ENCODE measurements around the gene AP2A2. TPM values are rescaled to one million over a fixed set of nuclear protein-coding genes. Genes with fewer than 3 reads are reported as not detected.

The AP2A2 gene
- total RNA-seq, 2 donors from 2014 or later: 51.6 to 75.1 TPM

- H3K27me3 Mint-ChIP-seq: no peaks in the 10 kb centered on the region
- no peak for DNase-seq (ENCODE audit: low spot score)
- no peak overlapping the region for H3K27ac Mint-ChIP-seq
- no peak for ATAC-seq
- no peaks in the 10 kb centered on the region for H3K36me3 Mint-ChIP-seq
- H3K4me1 Mint-ChIP-seq (ENCODE audit: low read depth in 2 of 2): peaks cover 14 to 21% of the 10 kb centered on the region in 2 donors
- no peak overlapping the region for H3K4me3 Mint-ChIP-seq
- no peaks in the 10 kb centered on the region for H3K9me3 Mint-ChIP-seq
Measured at GRCh38 chr11:1000357-1001278, 74.9 kb downstream of the AP2A2 start.

GRCh38 chr11:1001617-1002405, 76.1 kb downstream of the AP2A2 start:
- no peak overlapping the region for H3K4me3 Mint-ChIP-seq

DNA sequence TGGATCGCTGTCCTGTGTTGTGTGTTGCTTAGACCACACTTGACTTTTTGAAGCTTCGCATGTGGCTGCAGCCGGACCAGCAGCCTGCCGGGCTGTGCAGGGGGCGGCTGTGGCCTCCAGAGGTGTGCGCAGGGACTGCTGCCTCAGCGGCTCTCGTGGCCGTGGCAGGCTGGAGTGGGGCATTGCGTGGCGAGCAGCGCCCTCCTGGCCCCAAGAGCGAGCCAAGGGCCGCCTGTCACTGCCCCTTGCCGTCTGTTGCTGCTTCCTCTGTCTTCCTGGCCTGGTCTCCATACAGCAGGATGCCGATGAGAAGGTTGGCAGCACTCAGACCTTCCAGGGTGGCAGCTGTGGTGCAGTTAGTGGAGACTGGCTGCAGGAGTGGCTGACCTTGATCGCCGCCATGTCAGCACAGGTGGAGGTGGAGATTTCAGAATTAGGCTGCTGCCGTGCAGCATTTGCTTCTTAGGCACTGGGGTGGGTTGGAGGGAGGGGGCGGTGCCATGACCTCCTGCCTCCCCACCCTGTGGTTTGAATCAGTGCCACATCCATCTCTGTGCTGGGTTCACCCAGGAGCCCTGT, 76.8 kb downstream of the AP2A2 start:
- H3K27me3 Mint-ChIP-seq: no peaks in the 10 kb centered on the region
- no peak overlapping the region for H3K4me3 Mint-ChIP-seq
- no peaks in the 10 kb centered on the region for H3K9me3 Mint-ChIP-seq
- no peak for DNase-seq (ENCODE audit: low spot score)
- H3K36me3 Mint-ChIP-seq: no peaks in the 10 kb centered on the region
- H3K4me1 Mint-ChIP-seq (ENCODE audit: low read depth in 2 of 2): peaks cover 0 to 7% of the 10 kb centered on the region in 2 donors
- no peak for ATAC-seq
- H3K27ac Mint-ChIP-seq: no peak overlapping the region

More at GRCh38 chr11:1001617-1002405, 76.1 kb downstream of the AP2A2 start:
- no peaks in the 10 kb centered on the region for H3K36me3 Mint-ChIP-seq
- H3K27me3 Mint-ChIP-seq: no peaks in the 10 kb centered on the region
- H3K27ac Mint-ChIP-seq: no peak overlapping the region
- DNase-seq (ENCODE audit: low spot score): no peak
- ATAC-seq: no peak
- peaks cover 2 to 9% of the 10 kb centered on the region in 2 donors for H3K4me1 Mint-ChIP-seq (ENCODE audit: low read depth in 2 of 2)
- H3K9me3 Mint-ChIP-seq: no peaks in the 10 kb centered on the region

GRCh38 chr11:1003159-1003558, 77.5 kb downstream of the AP2A2 start:
- H3K27ac Mint-ChIP-seq: no peak overlapping the region
- ATAC-seq (no peak), DNase-seq (ENCODE audit: low spot score) (no peak)
- no peaks in the 10 kb centered on the region for H3K9me3 Mint-ChIP-seq
- H3K4me3 Mint-ChIP-seq: no peak overlapping the region
- H3K27me3 Mint-ChIP-seq: no peaks in the 10 kb centered on the region
- no peaks in the 10 kb centered on the region for H3K36me3 Mint-ChIP-seq
- H3K4me1 Mint-ChIP-seq (ENCODE audit: low read depth in 2 of 2): peaks cover 0 to 7% of the 10 kb centered on the region in 2 donors

DNA sequence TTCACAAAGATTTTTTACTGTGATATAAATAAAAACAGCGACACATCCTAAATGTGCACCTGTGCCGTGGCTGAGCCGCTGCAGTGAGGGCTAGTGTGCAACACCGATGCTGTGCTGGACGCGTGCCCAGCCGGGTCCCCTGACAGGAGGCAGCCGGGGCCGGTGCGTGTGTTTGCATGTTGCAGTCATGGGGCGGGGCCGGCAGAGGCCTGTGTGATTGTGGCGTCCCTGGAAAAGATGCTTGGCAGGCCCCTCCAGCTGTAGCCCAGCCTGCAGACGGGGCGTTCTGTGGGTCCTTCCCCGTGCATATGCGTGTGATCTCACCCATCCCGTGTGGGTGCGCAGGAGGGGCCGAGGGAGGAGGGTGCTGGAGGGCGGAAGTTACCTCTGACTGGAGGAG, 80.3 kb downstream of the AP2A2 start:
- DNase-seq (ENCODE audit: low spot score) (no peak), ATAC-seq (no peak)
- H3K4me1 Mint-ChIP-seq (ENCODE audit: low read depth in 2 of 2): peaks cover 0 to 5% of the 10 kb centered on the region in 2 donors
- no peaks in the 10 kb centered on the region for H3K9me3 Mint-ChIP-seq
- H3K36me3 Mint-ChIP-seq: no peaks in the 10 kb centered on the region
- no peak overlapping the region for H3K4me3 Mint-ChIP-seq
- no peak overlapping the region for H3K27ac Mint-ChIP-seq
- no peaks in the 10 kb centered on the region for H3K27me3 Mint-ChIP-seq

DNA sequence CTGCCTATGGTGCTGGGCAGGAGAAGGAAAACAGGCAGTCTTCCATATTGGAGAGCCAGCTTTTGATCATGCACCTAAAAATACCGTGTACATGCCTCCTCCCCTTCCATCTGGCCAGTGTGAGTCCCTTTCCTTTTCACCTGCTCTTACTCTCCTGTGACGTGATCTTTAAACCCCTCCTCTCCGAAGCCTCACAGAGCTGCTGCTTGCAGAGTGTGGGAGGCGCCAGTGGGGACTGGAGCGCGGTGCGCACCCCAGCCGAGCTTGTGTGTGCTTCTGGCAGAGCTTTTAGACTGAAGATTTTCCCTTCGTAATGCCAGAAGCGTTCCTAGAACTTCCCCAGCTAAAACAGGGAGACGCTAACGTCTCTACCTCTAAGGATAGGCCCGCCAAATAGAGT, 81.1 kb downstream of the AP2A2 start:
- ATAC-seq: no peak
- no peaks in the 10 kb centered on the region for H3K36me3 Mint-ChIP-seq
- no peaks in the 10 kb centered on the region for H3K9me3 Mint-ChIP-seq

DNA sequence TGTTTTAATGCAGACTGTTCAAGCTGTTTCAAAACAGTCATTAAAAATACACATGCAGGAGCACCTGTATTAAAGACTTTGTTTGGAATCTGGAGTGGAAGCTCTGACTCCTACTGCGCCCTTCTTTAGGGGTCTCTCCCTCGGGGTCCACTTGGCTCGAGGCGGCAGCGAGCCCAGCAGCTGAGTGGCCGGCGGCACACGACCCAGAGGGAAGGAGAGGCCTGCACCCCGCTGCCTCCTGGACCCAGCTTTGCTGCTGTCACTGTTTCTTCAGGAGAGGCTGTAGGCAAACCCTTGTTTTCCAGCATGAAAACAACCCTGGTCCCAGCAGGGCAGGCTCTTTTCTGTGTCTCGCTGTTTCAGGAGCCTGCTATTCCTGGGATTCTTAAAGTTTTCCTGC, 81.6 kb downstream of the AP2A2 start:
- H3K4me1 Mint-ChIP-seq (ENCODE audit: low read depth in 2 of 2): no peaks in the 10 kb centered on the region
- no peak for DNase-seq (ENCODE audit: low spot score)
- no peaks in the 10 kb centered on the region for H3K36me3 Mint-ChIP-seq
- no peak for ATAC-seq
- H3K27ac Mint-ChIP-seq: no peak overlapping the region
- H3K27me3 Mint-ChIP-seq: no peaks in the 10 kb centered on the region
- H3K4me3 Mint-ChIP-seq: no peak overlapping the region
- H3K9me3 Mint-ChIP-seq: no peaks in the 10 kb centered on the region

More for the DNA sequence above, 81.1 kb downstream of the AP2A2 start:
- no peaks in the 10 kb centered on the region for H3K27me3 Mint-ChIP-seq
- H3K27ac Mint-ChIP-seq: no peak overlapping the region
- no peaks in the 10 kb centered on the region for H3K4me1 Mint-ChIP-seq (ENCODE audit: low read depth in 2 of 2)
- no peak overlapping the region for H3K4me3 Mint-ChIP-seq
- DNase-seq (ENCODE audit: low spot score): no peak

DNA sequence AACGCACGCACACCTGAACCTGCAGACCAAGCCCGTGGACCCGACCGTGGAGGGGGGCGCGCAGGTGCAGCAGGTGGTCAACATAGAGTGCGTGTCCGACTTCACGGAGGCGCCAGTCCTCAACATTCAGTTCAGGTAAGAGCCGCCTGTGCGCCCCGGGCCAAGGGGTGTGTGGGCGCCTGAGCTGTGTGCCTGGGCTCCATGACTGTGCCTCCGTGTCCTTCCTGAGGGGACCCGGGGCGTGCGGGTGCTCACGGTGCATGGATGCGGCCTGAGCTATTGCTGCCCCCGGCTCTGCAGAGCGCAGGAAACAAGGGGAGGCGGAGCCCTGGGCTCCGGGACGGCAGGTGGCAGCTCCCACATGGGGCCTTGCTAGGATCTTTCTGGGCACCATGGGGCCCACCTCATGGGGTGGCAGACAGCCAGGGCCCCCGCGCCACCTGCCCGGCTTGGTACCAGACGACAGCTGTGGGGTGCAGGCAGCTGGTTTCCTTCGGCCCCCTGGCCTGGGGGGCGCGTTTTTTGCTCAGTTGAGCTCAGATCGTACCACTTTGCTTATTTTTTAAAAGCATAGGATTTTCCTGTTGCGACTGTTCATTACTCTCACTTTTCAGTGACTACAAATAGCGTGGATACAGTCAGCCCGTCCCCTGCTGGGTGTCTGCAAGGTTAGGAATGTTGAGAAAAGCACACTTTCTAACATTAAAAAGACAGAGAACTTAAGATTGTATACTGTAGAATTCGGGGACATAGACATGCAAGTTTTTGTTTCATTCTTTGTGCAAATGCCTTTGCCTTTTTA, 82.5 kb downstream of the AP2A2 start:
- Mint-ChIP-seq H3K4me3 (no peak overlapping the region), H3K36me3 (no peaks in the 10 kb centered on the region), H3K4me1 (ENCODE audit: low read depth in 2 of 2) (no peaks in the 10 kb centered on the region), H3K27ac (no peak overlapping the region), H3K27me3 (no peaks in the 10 kb centered on the region), H3K9me3 (no peaks in the 10 kb centered on the region)
- DNase-seq (ENCODE audit: low spot score): no peak
- ATAC-seq: peak in 1 of 2 donors; percentile 4

GRCh38 chr11:1008803-1009145, 83.1 kb downstream of the AP2A2 start:
- H3K4me1 Mint-ChIP-seq (ENCODE audit: low read depth in 2 of 2): no peaks in the 10 kb centered on the region
- no peaks in the 10 kb centered on the region for H3K27me3 Mint-ChIP-seq
- H3K9me3 Mint-ChIP-seq: no peaks in the 10 kb centered on the region
- ATAC-seq (no peak), DNase-seq (ENCODE audit: low spot score) (no peak)
- no peaks in the 10 kb centered on the region for H3K36me3 Mint-ChIP-seq
- no peak overlapping the region for H3K27ac Mint-ChIP-seq
- H3K4me3 Mint-ChIP-seq: no peak overlapping the region

DNA sequence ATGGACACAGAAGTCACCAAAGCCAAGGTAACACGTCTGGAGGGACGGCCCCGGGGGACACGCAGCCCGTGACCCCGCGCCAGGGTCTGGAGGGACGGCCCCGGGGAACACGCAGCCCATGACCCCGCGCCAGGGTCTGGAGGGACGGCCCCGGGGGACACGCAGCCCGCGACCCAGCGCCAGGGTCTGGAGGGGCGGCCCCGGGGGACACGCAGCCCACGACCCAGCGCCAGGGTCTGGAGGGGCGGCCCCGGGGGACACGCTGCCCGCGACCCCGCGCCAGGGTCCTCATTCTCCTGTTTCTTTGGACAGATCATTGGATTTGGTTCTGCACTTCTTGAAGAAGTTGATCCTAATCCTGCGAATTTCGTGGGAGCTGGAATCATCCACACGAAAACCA, 83.7 kb downstream of the AP2A2 start:
- Mint-ChIP-seq H3K36me3 (no peaks in the 10 kb centered on the region), H3K27ac (no peak overlapping the region), H3K9me3 (no peaks in the 10 kb centered on the region), H3K4me3 (no peak overlapping the region), H3K4me1 (ENCODE audit: low read depth in 2 of 2) (no peaks in the 10 kb centered on the region), H3K27me3 (no peaks in the 10 kb centered on the region)
- ATAC-seq (no peak), DNase-seq (ENCODE audit: low spot score) (no peak)

GRCh38 chr11:1009991-1010390, 84.3 kb downstream of the AP2A2 start:
- no peaks in the 10 kb centered on the region for H3K27me3 Mint-ChIP-seq
- no peak for ATAC-seq
- H3K9me3 Mint-ChIP-seq: no peaks in the 10 kb centered on the region
- no peaks in the 10 kb centered on the region for H3K4me1 Mint-ChIP-seq (ENCODE audit: low read depth in 2 of 2)
- H3K4me3 Mint-ChIP-seq: no peak overlapping the region
- no peaks in the 10 kb centered on the region for H3K36me3 Mint-ChIP-seq
- no peak overlapping the region for H3K27ac Mint-ChIP-seq
- no peak for DNase-seq (ENCODE audit: low spot score)

DNA sequence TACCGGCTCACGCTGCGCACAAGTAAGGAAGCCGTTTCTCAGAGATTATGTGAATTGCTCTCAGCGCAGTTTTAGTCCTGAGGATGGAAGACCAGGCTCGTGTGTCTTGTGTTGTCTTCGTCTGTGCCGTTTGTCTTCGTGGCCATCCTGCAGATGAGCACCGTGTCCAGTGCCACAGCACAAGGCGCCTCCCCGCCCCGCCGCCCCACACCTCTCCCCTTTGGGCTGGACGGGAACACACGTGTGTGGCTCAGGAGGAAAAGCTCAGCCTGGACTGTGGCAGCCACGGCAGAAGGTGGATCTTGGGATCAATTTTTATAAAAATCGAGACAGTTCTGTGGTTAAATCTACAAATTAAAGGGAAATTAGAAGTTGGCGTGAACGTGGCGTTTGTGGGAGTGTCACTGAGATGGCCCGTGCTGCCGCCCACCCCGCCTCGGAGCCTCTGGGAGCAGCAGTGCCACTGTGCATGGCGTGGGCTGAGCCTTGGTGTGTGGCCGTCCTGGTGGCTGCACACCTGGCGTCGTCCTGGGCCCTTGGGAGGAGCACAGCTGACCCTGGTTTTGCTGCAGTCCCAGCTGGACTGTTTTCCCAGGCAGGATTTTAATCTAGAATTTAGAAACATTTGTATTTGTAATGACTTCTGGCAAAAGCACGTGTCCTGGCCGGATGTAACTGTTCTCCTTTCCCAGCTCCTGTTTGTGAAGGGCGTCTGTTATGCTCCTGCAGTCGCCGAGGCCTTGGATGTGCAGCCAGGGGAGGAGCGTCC, 85.1 kb downstream of the AP2A2 start:
- H3K27ac Mint-ChIP-seq: no peak overlapping the region
- H3K4me3 Mint-ChIP-seq: no peak overlapping the region
- DNase-seq (ENCODE audit: low spot score) (no peak), ATAC-seq (no peak)
- no peaks in the 10 kb centered on the region for H3K27me3 Mint-ChIP-seq
- no peaks in the 10 kb centered on the region for H3K9me3 Mint-ChIP-seq
- peaks cover 5 to 6% of the 10 kb centered on the region in 2 donors for H3K4me1 Mint-ChIP-seq (ENCODE audit: low read depth in 2 of 2)
- H3K36me3 Mint-ChIP-seq: no peaks in the 10 kb centered on the region

DNA sequence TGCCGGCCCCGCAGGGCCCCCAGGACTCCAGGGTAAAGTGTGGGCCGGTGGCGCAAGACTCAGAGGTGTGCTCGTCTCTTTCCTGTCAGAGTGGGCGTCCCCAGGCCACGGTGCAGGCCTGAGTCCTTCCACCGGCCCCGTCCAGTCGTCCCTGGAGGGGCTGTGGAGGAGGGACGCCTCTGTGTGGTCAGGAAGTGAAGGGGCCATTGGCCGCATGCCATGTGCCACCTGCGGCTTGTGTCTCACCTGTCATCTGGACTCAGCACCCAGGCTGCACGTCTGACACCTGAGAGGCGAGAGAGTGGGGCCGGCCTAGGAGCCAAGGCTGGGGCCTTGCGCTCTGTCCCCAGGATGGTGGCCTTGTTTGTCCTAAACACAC, 85.6 kb downstream of the AP2A2 start:
- H3K9me3 Mint-ChIP-seq: no peaks in the 10 kb centered on the region
- ATAC-seq (no peak), DNase-seq (ENCODE audit: low spot score) (no peak)
- no peaks in the 10 kb centered on the region for H3K36me3 Mint-ChIP-seq
- H3K4me3 Mint-ChIP-seq: no peak overlapping the region
- no peaks in the 10 kb centered on the region for H3K27me3 Mint-ChIP-seq
- no peak overlapping the region for H3K27ac Mint-ChIP-seq
- H3K4me1 Mint-ChIP-seq (ENCODE audit: low read depth in 2 of 2): peaks cover 11 to 12% of the 10 kb centered on the region in 2 donors

All from natural killer cell treated with Interleukin-12 subunit alpha and Interleukin-12 subunit beta and Interleukin-15 and Interleukin-18, amount 100 ng/mL, for 72 hours (primary cell).